Hepatocyte (in vitro differentiated cells): Measurements from ENCODE around the gene SLC7A10. TPM values are rescaled to one million over a fixed set of nuclear protein-coding genes. Genes with fewer than 3 reads are reported as not detected.

Experiments used
- DNase-seq: peaks from one replicate; pipeline ENCODE4 v3.0.0-alpha.2; 2016; ENCODE audit warnings: low spot score
- H2AFZ ChIP-seq: fragments of 200-600 bp; sonication (generic); 2 replicates; pipeline ENCODE4 v1.6.0; 2016; ENCODE audit warnings: antibody characterized with exemption, mild to moderate bottlenecking
- H3K27ac ChIP-seq: fragments of 200-600 bp; sonication (generic); 2 replicates; pipeline ENCODE4 v1.5.1; 2016; ENCODE audit warnings: mild to moderate bottlenecking
- H3K27me3 ChIP-seq: fragments of 200-600 bp; sonication (generic); 2 replicates; pipeline ENCODE4 v1.6.1; 2016
- H3K36me3 ChIP-seq: fragments of 200-600 bp; sonication (generic); replicated peaks from 2 replicates; pipeline ENCODE4 v1.5.1; 2016; ENCODE audit warnings: low read depth; ENCODE audit not compliant: insufficient read depth
- H3K4me1 ChIP-seq: fragments of 200-600 bp; sonication (generic); 2 replicates; pipeline ENCODE4 v1.5.1; 2016; ENCODE audit warnings: mild to moderate bottlenecking, moderate library complexity; ENCODE audit not compliant: insufficient read depth
- H3K4me2 ChIP-seq: fragments of 200-600 bp; sonication (generic); 2 replicates; pipeline ENCODE4 v1.6.0; 2016
- H3K4me3 ChIP-seq: fragments of 200-600 bp; sonication (generic); 2 replicates; pipeline ENCODE4 v1.5.1; 2016; ENCODE audit warnings: mild to moderate bottlenecking
- H3K79me2 ChIP-seq: fragments of 200-600 bp; sonication (generic); 2 replicates; pipeline ENCODE4 v1.6.0; 2017; ENCODE audit warnings: mild to moderate bottlenecking
- H3K9me2 ChIP-seq: fragments of 200-600 bp; sonication (generic); replicated peaks from 2 replicates; pipeline ENCODE4 v1.6.0; 2017; ENCODE audit warnings: mild to moderate bottlenecking; ENCODE audit not compliant: insufficient read depth
- H3K9me3 ChIP-seq: fragments of 200-600 bp; sonication (generic); 2 replicates; pipeline ENCODE4 v1.5.1; 2016; ENCODE audit warnings: low read depth, mild to moderate bottlenecking
- H4K20me1 ChIP-seq: fragments of 200-600 bp; sonication (generic); 2 replicates; pipeline ENCODE4 v1.6.0; 2016; ENCODE audit warnings: mild to moderate bottlenecking; ENCODE audit not compliant: insufficient read depth, poor library complexity, severe bottlenecking
- EZH2 ChIP-seq: fragments of 200-600 bp; sonication (generic); IDR thresholded peaks from 2 replicates; pipeline ENCODE4 v1.6.1; 2016; ENCODE audit warnings: antibody characterized with exemption, mild to moderate bottlenecking, borderline replicate concordance
- EZH2phosphoT487 ChIP-seq: fragments of 200-600 bp; sonication (generic); IDR thresholded peaks from one replicate; pipeline ENCODE4 v1.6.1; 2018; ENCODE audit warnings: antibody characterized with exemption, mild to moderate bottlenecking, low read depth, moderate library complexity; ENCODE audit not compliant: unreplicated experiment, severe bottlenecking
- WGBS: methylation state at CpG from one replicate; pipeline ENCODE4 v1.1.6; 2016; ENCODE audit warnings: low lambda C conversion rate; ENCODE audit errors: missing lambda C conversion rate; 5-methylcytosine and 5-hydroxymethylcytosine counted together
- polyA plus RNA-seq: library from polyadenylated mRNA; unstranded; fragments of >200 nt; fragmentation: Nextera tagmentation; extraction: Ambion mirVana; gene quantifications from 2 replicates; pipeline ENCODE4 v1.2.1, GENCODE V29; 2016
- total RNA-seq: library from RNA; depleted of rRNA; stranded (reverse); fragments of >200 nt; gene quantifications from 2 replicates; pipeline ENCODE4 v1.2.3, GENCODE V29; 2014
- TF ChIP-seq, protein P1 (sequence below): fragments of 200-600 bp; sonication (generic); IDR thresholded peaks from 2 replicates; pipeline ENCODE4 v1.5.1; 2016; ENCODE audit warnings: antibody characterized with exemption, mild to moderate bottlenecking; ENCODE audit not compliant: poor library complexity

SLC7A10 gene
- total and polyA plus RNA-seq, 2 experiments from 2014 or later: 5.5 to 7.3 TPM

DNA sequence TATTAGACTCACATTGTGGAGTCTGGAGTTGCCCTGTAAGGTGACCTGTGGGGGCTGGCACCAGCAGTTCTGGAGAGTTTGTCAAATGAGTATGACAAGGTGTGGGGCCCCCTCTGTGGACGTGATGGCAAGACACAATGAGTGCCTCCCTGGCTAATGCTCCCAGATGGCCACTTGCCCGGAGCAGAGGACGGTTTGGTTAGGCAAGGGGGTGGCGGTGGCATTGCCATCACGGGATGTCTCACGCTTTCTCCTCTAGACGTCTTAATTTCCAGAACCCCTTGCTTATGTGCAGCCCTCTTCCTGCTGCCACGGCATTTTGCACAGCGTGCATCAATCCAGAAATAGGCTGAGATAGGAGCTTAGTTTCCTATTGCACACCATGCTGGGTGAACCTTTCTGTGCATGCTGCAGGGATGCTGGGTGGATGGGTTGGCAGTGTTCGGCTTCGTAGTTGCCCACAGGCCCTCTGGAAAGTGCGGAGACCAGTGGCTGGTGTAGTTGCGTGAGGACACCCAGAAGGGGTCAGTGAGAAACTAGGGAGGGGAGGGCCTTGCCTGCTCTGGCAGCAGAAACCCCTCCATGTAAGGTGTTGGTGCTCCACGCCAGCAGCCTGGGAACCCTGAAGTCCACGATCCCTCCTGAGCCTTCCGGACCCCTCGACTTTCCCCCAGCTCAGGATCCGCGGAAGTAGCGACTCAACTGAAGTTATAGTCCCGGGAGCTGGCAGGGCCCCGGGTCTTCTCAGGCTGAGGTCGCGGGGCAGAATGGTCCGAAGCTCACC is 49.6 kb downstream of the SLC7A10 start:
- Histone ChIP-seq H3K4me2 (peak overlapping the region; percentile 93), H3K9me3 (no peaks in the 10 kb centered on the region), H3K9me2 (no peaks in the 10 kb centered on the region), H3K79me2 (peaks cover 14% of the 10 kb centered on the region), H3K36me3 (no peaks in the 10 kb centered on the region), H2AFZ (peak overlapping the region; percentile 61), H3K27me3 (no peaks in the 10 kb centered on the region), H3K4me3 (peak overlapping the region; percentile 35), H3K4me1 (peaks cover 8% of the 10 kb centered on the region), H3K27ac (peak overlapping the region; percentile 90), H4K20me1 (no peaks in the 10 kb centered on the region)
- peak; percentile 48 for DNase-seq
- WGBS: 38% methylated on average over 15 of the region's 25 CpGs
- TF ChIP-seq, protein P1, sequence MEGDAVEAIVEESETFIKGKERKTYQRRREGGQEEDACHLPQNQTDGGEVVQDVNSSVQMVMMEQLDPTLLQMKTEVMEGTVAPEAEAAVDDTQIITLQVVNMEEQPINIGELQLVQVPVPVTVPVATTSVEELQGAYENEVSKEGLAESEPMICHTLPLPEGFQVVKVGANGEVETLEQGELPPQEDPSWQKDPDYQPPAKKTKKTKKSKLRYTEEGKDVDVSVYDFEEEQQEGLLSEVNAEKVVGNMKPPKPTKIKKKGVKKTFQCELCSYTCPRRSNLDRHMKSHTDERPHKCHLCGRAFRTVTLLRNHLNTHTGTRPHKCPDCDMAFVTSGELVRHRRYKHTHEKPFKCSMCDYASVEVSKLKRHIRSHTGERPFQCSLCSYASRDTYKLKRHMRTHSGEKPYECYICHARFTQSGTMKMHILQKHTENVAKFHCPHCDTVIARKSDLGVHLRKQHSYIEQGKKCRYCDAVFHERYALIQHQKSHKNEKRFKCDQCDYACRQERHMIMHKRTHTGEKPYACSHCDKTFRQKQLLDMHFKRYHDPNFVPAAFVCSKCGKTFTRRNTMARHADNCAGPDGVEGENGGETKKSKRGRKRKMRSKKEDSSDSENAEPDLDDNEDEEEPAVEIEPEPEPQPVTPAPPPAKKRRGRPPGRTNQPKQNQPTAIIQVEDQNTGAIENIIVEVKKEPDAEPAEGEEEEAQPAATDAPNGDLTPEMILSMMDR: peak; percentile 9
- no peak for TF ChIP-seq EZH2

DNA sequence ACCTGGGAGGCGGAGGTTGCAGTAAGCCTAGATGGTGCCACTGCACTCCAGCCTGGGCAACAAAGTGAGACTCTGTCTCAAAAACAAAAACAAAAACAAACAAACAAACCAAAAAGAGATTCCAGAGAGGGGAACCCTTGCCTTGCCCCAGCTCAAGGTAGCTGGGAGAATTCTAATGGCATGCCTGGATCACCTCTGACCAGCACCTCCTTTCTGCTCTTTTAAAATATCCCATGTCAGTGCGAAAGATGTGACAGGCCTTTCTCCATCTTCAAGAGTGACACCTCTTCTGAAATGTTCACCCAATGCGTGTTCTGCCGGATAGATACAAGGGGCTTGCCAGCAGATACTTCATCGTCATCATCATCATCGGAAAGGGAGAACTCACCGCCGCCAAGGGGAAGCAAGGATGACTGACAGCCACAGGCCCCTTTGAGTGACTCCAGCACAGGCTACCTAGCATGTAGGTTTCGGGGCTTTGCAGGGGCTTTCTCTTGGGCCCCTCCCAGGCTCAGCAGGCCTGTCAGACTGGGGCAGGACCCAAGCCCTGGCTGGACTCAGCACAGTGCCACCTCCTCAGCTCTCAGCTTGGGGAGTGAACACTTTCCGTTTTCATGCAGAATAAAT is 50.4 kb downstream of the SLC7A10 start:
- Histone ChIP-seq H4K20me1 (no peaks in the 10 kb centered on the region), H2AFZ (no peak overlapping the region), H3K27ac (no peak overlapping the region), H3K9me2 (no peaks in the 10 kb centered on the region), H3K4me1 (peaks cover 8% of the 10 kb centered on the region), H3K4me3 (no peak overlapping the region), H3K27me3 (no peaks in the 10 kb centered on the region), H3K79me2 (peaks cover 14% of the 10 kb centered on the region), H3K4me2 (peak overlapping the region; percentile 93), H3K36me3 (no peaks in the 10 kb centered on the region), H3K9me3 (no peaks in the 10 kb centered on the region)
- no peak for TF ChIP-seq EZH2phosphoT487
- TF ChIP-seq, protein P1: no peak
- no peak for TF ChIP-seq EZH2
- WGBS: 96% methylated on average over 10 of the region's 10 CpGs
- no peak for DNase-seq

DNA sequence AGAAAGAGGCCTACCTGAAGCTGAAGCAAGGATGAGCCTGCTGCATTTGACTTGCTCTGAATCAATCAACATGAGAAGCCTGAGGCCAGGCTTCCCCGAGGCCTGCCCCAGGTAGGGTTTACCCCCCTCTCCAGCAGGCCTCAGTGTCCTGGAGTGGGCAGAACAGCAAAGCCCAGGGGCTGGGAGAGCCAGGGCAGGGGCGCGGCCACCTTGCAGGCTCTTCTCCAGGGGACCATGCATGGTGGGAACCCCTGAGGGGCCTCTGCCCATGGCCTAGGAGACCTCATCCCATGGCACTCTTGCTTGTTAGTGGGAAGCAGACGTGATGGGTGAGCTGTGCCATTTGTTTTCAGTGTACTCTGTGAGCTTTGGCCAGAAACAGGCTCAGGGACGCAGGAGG is 51.5 kb downstream of the SLC7A10 start:
- H3K36me3 ChIP-seq: no peaks in the 10 kb centered on the region
- H3K4me2 ChIP-seq: no peak overlapping the region
- no peaks in the 10 kb centered on the region for H4K20me1 ChIP-seq
- peaks cover 8% of the 10 kb centered on the region for H3K4me1 ChIP-seq
- no peaks in the 10 kb centered on the region for H3K27me3 ChIP-seq
- H3K9me3 ChIP-seq: no peaks in the 10 kb centered on the region
- TF ChIP-seq EZH2 (no peak), EZH2phosphoT487 (no peak)
- TF ChIP-seq, protein P1: no peak
- H3K9me2 ChIP-seq: no peaks in the 10 kb centered on the region
- 82% methylated on average over 5 of the region's 5 CpGs for WGBS
- H3K4me3 ChIP-seq: no peak overlapping the region
- H2AFZ ChIP-seq: no peak overlapping the region
- no peak overlapping the region for H3K27ac ChIP-seq
- DNase-seq: no peak
- H3K79me2 ChIP-seq: peaks cover 14% of the 10 kb centered on the region
